A549 treated with ZK216348 at 1 μM for 4 hours (cell line): Measurements from ENCODE around the gene TOPAZ1. TPM values are rescaled to one million over a fixed set of nuclear protein-coding genes. Genes with fewer than 3 reads are reported as not detected.

Experiments used
- total RNA-seq: library from RNA; stranded (reverse); fragments of 200-300 nt; extraction: Qiagen RNA extraction; gene quantifications from 5 replicates; pipeline ENCODE4 v1.2.3, GENCODE V29; 2022; ENCODE audit warnings: low read depth

Gene TOPAZ1
- not detected in 5 replicates for total RNA-seq

DNA sequence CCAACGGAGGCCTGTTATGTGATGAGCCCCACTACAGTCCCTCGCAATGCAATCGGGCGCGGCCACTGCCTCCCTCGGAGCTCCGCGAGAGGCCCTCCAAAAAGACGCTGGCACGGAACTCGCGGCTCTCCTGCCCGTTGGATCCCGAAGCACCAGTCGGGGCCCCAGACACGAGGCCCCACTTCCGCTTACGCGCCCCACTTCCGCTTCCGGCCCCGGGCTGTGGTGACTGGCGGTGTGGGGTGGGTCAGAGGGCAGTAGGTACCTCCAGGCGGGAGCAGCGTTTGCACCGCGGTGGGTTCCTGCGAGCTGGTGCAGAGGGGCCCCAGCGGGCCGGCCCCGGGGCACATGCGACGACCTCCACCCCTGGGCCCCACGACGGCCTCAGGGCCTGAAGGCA, at the start of gene TOPAZ1:
TSS of gene TOPAZ1 (plus strand) at position 181 of the 400 bp plus-strand sequence. CDS start at position 349, 168 bp downstream.

GRCh38 chr3:44338010-44338827, 96.5 kb downstream of the TOPAZ1 start, which contains the start of gene TCAIM:
Gene TCAIM, plus strand, starts transcription at chr3:44338766. Its CDS starts 16,017 bp downstream, at chr3:44354783.

Other genes starting within 250 kb of the TOPAZ1 start
- gene TCAIM, start 96.9 kb downstream of the TOPAZ1 start, total RNA-seq, result 5.1 to 11.2 TPM (median 7.9 TPM) in 5 replicates
- gene ZNF445, start 235.8 kb downstream of the TOPAZ1 start, total RNA-seq, result 2.4 to 3.2 TPM (median 2.9 TPM) in 5 replicates